GM19099 (cell line): ENCODE results near the gene CSAD.

Experiments
- POLR2A ChIP-seq: IDR thresholded peaks from 3 replicates; pipeline ENCODE4 v1.6.1; 2011; ENCODE audit warnings: low read depth; ENCODE audit not compliant: insufficient read length; ENCODE audit errors: extremely low read depth

Gene CSAD

DNA sequence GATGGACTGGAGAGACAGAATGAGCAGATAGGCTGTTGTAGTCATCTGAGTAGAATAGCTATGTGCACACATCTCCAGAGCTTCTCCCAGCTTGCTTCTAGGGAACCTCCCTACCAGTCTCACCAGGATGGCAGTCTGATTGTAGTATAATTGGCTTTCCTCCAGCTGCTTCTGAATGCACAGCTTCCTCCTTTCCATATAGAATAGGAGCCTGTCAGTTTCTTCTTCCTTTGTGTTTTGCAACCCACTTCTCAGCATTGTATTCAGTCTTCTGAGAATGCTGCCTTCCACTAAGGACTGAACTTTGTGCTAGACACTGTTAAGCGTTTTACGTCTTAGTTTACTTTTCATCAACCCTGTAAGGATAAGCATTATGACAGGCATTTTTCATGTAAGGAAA, 2.2 kb upstream of the CSAD start:
- no peak for TF ChIP-seq POLR2A

DNA sequence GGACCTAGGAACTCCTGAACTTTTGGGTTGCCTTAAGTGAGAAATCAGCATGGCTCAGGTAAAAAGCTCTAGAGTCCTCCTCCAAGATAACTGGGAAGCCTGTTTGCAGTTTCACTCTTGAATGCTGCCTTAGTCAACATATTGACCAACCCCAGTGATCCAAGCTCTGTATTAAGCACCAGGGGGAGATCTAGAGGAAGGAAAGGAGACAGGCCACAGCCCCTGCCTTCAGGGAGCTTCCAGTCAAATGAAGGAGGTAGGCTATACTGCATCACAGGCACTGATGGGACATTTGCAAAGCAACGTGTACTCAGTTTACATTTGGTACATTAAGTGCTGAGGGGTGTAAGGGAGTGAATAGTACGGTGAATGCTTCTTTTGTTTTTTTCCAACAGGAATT, 1.2 kb upstream of the CSAD start:
- no peak for TF ChIP-seq POLR2A

- no peak for TF ChIP-seq POLR2A
Measured at GRCh38 chr12:53180931-53181645, 363 bp upstream of the CSAD start.

GRCh38 chr12:53179687-53180219, 972 bp downstream of the CSAD start:
- no peak for TF ChIP-seq POLR2A

DNA sequence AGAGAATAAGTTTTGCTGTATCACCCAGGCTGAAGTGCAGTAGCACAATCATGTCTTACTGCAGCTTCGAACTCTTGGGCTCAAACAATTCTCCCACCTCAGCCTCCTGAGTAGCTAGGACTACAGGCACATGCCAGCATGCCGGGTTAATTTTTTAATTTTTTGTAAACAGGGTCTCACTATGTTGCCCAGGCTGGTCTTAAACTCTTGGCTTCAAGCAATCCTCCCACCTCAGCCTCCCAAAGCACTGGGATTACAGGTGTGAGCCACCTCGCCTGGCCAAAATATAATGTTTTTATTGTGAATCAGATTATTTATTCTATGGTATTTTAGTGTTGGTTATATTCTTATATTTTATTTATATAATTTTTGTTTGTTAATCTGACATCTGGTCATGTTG, 4.0 kb downstream of the CSAD start:
- no peak for TF ChIP-seq POLR2A

- TF ChIP-seq POLR2A: no peak
Measured at GRCh38 chr12:53174881-53175491, 5.7 kb downstream of the CSAD start.

GRCh38 chr12:53173085-53173715, 7.5 kb downstream of the CSAD start:
- TF ChIP-seq POLR2A: no peak

DNA sequence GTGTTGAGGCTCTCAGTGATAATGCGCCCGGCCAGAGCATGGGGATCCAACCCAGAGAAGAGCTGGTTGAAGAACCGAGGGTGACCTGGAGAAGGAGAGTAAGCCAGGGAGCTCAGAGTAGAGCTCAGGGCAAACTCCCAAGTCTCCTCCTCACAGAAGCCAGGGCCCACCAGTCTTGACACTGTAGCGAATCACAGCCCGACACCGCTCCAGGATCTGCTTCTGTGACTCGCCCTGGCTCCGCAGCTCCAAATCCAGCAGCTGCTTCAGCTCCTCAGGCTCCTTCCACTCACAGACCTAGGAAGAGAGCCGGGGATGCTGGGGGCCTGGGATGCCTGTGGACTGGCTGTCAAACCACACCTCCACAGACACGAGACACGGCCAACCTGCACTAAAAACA, 8.4 kb downstream of the CSAD start:
- TF ChIP-seq POLR2A: no peak

DNA sequence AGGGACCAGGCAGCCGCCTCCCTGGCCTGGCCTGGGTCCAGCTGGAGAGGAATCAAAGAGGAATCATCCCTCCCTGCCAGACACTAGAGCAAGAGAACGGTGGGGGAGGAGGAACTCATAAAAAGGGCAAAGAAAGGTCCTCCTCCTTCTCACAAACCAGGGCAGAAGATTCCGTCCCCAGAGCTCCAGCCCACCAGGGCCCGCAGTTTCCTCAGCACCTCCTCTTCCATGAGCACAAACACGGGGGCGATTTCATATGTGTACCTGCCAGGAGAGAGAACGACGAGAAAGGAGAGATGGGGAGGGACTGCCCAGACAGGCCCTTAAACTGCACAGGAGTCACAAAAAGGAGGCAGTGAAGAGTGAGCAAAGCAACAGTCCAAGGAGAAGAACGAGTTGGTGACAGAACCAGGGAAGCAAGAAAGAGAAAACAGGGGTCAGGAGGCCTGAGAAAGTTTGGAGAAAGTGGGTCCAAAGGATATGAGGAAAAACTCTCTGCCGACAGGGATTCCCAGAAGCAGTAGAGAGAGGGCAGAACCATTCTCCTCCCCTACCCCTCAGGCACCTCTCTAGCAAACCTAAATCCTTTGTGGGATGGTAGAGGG, 8.9 kb downstream of the CSAD start:
- no peak for TF ChIP-seq POLR2A

DNA sequence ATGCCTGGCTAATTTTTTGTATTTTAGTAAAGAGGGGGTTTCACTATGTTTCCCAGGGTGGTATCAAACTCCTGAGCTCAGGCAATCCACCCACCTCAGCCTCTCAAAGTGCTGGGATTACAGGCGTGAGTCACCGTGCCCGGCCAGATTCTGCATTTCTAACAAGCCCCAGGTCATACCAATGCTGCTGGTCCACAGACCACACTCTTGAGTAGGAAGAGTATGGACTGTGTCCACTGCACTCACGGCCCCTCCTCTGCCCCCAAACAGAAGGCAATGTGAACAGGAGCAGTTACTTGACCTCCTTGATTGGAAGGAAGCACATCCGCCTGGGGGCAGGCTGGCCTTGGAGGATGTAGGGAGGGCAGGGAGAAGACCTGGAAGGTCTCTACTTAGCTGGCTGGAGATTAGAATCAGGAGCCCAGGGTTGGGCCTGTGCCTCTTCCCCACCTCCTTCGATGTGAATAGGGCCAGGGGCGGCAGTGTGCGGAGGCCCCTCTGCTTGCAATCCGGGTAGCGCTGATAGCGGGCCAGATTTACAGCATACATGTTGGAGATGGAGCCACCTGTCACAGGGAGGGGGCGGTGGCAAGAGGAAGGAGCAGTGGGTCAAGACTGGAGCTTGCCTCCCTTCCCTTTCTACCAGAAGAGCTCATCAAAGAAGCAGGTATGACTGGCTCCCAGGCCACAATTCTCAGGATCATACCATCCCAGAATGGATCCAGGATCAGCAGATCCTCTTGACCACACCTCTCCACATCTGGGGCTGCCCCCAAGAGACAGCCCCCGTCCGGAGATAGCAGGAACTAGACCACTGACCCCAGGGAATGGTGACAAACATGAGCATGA, 9.6 kb downstream of the CSAD start:
- no peak for TF ChIP-seq POLR2A

DNA sequence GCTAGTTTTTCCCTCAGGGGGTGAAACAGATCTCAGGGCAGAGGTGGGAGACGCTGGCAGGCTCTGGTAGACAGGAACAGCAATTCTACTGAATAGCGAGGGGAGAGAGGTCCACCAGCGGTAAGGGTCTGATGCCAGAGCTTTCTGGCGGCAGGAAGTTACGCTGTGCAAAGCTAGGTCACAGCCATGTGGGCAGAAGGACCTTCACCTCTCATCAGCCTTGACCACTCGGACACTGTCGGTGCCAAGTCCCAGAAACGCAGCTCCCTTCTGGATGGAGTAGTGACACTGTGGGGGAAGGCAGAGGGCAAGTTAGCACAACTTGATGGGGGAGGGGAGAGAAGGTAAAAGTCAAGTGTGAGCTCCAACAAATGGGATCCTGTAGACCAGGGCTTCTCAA, 10.5 kb downstream of the CSAD start:
- no peak for TF ChIP-seq POLR2A

DNA sequence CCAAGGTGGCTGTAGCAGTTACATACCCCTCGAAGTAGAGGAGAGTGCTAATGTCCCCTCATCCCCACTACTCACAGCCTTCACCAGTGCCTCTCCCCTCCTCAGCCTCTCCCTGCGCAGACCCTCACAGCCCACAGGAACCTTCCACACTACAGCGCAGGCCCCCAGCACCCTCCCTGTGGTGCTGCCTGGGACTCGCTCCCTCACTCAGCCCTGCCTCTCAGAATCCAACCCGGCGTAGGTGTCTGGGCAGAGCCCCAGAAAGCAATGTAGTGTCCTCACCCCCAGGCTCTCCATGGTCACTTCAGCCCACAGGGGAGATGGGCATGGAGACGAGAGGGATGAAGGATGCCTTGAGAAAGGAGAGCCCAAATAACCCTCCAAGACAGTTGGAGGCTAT, 11.1 kb downstream of the CSAD start:
- no peak for TF ChIP-seq POLR2A

DNA sequence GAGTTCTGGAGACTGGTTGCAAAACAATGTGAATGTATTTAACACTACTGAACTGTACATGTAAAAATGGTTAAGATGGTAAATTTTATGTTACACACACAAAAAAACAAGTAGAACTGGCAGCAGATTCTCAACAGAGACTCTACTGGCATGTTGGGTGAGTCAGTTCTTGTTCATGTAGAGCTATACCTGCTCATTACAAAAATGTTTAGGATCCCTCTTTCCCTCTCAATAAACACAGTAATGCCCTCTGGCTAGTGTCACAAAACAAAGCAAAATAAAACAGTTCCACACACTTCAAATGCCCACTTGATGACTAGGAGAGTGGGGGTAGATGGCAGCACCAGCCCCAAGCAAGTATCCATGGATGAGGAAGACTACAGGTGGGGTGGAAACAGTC, 13.9 kb downstream of the CSAD start:
- TF ChIP-seq POLR2A: no peak

DNA sequence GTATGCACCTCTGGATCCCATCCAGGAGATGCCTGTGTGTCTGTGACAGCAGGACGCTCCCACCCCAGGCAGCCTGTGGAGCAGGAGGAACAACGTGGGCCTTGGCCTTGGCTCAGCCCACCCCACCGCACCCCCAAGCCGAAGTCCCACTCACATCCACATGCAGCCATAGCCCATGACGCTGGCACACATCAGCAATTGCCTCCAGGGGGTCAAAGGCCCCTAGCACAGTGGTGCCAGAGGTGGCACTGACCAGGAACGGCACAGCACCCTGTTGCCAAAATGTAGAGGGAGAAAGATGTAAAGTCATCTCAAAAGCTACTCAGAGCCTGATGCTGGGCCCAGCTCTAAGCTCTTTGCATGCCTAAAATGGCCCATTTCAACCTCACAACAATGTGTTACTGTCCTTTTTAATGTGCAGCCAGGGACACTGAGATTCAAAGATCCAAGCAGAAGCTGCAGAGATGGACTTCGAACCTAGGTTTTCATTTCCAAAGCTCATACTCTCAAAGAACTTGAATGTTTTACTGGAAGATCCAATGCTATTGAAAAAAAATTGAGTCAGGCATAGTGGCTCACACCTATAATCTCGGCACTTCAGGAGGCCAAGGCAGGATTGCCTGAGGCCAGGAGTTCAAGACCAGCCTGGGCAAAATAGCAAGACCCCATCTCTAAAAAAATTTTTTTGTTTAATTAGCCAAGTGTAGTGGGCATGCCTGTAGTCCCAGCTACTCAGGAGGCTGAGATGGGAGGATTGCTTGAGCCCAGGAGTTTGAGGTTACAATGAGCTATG, 19.4 kb downstream of the CSAD start:
- TF ChIP-seq POLR2A: no peak

- TF ChIP-seq POLR2A: no peak
Measured at GRCh38 chr12:53160673-53161072, 20.1 kb downstream of the CSAD start.

- TF ChIP-seq POLR2A: no peak
Measured at GRCh38 chr12:53160000-53160399, 20.7 kb downstream of the CSAD start.
